Adrenal gland (tissue), 5 donors: Measurements from ENCODE around the gene RRBP1.

ENCODE experiments used
- POLR2A ChIP-seq, 2 donors: fragments of 450-650 bp; IDR thresholded peaks; one replicate each; pipeline ENCODE4 v1.6.1; 2017; ENCODE audit warnings: antibody characterized with exemption in 2 of 2, mild to moderate bottlenecking in 2 of 2, moderate library complexity in 1 of 2
- TF ChIP-seq, protein P1 (sequence below), 6 experiments: fragments of 450-650 bp in 4 of 6; fragments of 200-600 bp in 2 of 6; sonication (generic) in 1 of 6; IDR thresholded peaks; 1 replicate in 5 of 6; 2 replicates in 1 of 6; pipeline versions ENCODE4 v1.5.1 to v1.8.0; 2016 to 2021; ENCODE audit warnings: antibody characterized with exemption in 6 of 6, mild to moderate bottlenecking in 2 of 6, moderate library complexity in 1 of 6
- donor health status: DM: no; HTN: no; CAD: no.

DNA sequence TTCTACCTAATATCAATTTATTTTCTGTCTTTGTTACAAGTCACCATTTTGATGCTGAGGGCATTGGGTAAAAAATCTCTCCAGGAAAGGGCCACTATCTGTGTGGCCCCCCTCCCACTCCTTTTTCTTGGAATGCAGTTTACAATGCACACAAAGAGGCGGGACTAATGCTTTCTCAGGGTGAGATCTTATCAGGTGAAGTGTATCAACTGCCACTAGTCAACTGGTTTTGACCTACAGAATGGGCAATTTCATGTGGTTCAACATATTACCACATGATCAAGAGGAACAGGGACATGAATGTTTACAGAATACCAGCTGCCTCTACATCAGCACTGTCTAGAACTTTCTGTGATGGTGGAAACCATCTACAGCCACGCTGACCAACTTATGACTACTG lies 3.7 kb downstream of the RRBP1 start:
- TF ChIP-seq, protein P1, sequence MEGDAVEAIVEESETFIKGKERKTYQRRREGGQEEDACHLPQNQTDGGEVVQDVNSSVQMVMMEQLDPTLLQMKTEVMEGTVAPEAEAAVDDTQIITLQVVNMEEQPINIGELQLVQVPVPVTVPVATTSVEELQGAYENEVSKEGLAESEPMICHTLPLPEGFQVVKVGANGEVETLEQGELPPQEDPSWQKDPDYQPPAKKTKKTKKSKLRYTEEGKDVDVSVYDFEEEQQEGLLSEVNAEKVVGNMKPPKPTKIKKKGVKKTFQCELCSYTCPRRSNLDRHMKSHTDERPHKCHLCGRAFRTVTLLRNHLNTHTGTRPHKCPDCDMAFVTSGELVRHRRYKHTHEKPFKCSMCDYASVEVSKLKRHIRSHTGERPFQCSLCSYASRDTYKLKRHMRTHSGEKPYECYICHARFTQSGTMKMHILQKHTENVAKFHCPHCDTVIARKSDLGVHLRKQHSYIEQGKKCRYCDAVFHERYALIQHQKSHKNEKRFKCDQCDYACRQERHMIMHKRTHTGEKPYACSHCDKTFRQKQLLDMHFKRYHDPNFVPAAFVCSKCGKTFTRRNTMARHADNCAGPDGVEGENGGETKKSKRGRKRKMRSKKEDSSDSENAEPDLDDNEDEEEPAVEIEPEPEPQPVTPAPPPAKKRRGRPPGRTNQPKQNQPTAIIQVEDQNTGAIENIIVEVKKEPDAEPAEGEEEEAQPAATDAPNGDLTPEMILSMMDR (IDR thresholded peaks at IDR 0.05): no peak
- TF ChIP-seq POLR2A (IDR thresholded peaks at IDR 0.05): no peak
